DND-41 (cell line): Measurements from ENCODE around the gene SLC25A6.

ENCODE experiments used
- ATAC-seq: fragments of 200-7000 bp; cut with Tn5 transposase; 3 replicates; pipeline ENCODE4 v1.9.1; 2021; ENCODE audit warnings: low read depth; ENCODE audit not compliant: insufficient read depth
- DNase-seq: peaks from one replicate; pipeline ENCODE4 v3.0.0-alpha.2; 2020
- H2AFZ ChIP-seq: 2 replicates; pipeline ENCODE4 v1.6.0; 2012; ENCODE audit warnings: low read depth, low read length
- H3K27ac ChIP-seq: 2 replicates; pipeline ENCODE4 v1.5.1; 2012; ENCODE audit warnings: low read length, inconsistent platforms
- H3K27me3 ChIP-seq: fragments of 200-600 bp; sonication (generic); 2 replicates; pipeline ENCODE4 v1.6.0; 2012; ENCODE audit warnings: low read length, mild to moderate bottlenecking, inconsistent platforms; ENCODE audit not compliant: insufficient read depth, poor library complexity
- H3K36me3 ChIP-seq: 2 replicates; pipeline ENCODE4 v1.5.1; 2012; ENCODE audit warnings: low read length, inconsistent platforms; ENCODE audit not compliant: insufficient read depth
- H3K4me1 ChIP-seq: 2 replicates; pipeline ENCODE4 v1.5.1; 2012; ENCODE audit warnings: mild to moderate bottlenecking, low read length; ENCODE audit not compliant: insufficient read depth
- H3K4me2 ChIP-seq: 2 replicates; pipeline ENCODE4 v1.6.0; 2012; ENCODE audit warnings: mild to moderate bottlenecking, moderate library complexity, low read length, inconsistent platforms; ENCODE audit not compliant: insufficient read depth
- H3K4me3 ChIP-seq, 2 experiments: fragments of 200-600 bp in 1 of 2; shearing (Covaris generic) in 1 of 2; 2 replicates each; pipeline ENCODE4 v1.5.1; 2012 to 2016; ENCODE audit warnings: inconsistent platforms in 2 of 2, low read length in 2 of 2, mild to moderate bottlenecking in 2 of 2, low read depth in 1 of 2, moderate library complexity in 1 of 2
- H3K79me2 ChIP-seq: 2 replicates; pipeline ENCODE4 v1.6.0; 2012; ENCODE audit warnings: low read length, inconsistent platforms; ENCODE audit not compliant: insufficient read depth
- H3K9ac ChIP-seq: 2 replicates; pipeline ENCODE4 v1.6.0; 2012; ENCODE audit warnings: low read depth, mild to moderate bottlenecking, inconsistent platforms, low read length, moderate library complexity
- H3K9me3 ChIP-seq: 2 replicates; pipeline ENCODE4 v1.5.1; 2012; ENCODE audit warnings: low read length, moderate library complexity, mild to moderate bottlenecking, inconsistent platforms; ENCODE audit not compliant: insufficient read depth, severe bottlenecking
- H4K20me1 ChIP-seq: 2 replicates; pipeline ENCODE4 v1.6.0; 2012; ENCODE audit warnings: low read length; ENCODE audit not compliant: insufficient read depth
- CTCF ChIP-seq: IDR thresholded peaks from 2 replicates; pipeline ENCODE4 v1.5.1; 2012; ENCODE audit warnings: borderline replicate concordance, low read length, moderate library complexity, mild to moderate bottlenecking; ENCODE audit not compliant: poor library complexity, severe bottlenecking; ENCODE audit errors: extremely low read depth
- EZH2 ChIP-seq: IDR thresholded peaks from 3 replicates; pipeline ENCODE4 v1.6.1; 2012; ENCODE audit warnings: borderline replicate concordance, low read depth, mild to moderate bottlenecking, moderate library complexity, low read length, inconsistent platforms; ENCODE audit not compliant: severe bottlenecking

SLC25A6 gene

GRCh38 chrX:1425381-1425780, 33.5 kb upstream of the SLC25A6 start:
- no peaks in the 10 kb centered on the region for H3K27me3 ChIP-seq
- H3K9ac ChIP-seq = no peak overlapping the region
- no peaks in the 10 kb centered on the region for H3K4me1 ChIP-seq
- H3K27ac ChIP-seq = no peak overlapping the region
- no peaks in the 10 kb centered on the region for H4K20me1 ChIP-seq
- H3K36me3 ChIP-seq = peaks cover 67% of the 10 kb centered on the region
- H3K4me3 ChIP-seq = no peak overlapping the region
- no peak for DNase-seq
- TF ChIP-seq CTCF = no peak
- TF ChIP-seq EZH2 = no peak
- H3K79me2 ChIP-seq = no peaks in the 10 kb centered on the region
- ATAC-seq = no peak
- H2AFZ ChIP-seq = no peak overlapping the region
- H3K4me2 ChIP-seq = no peak overlapping the region
- peaks cover 27% of the 10 kb centered on the region for H3K9me3 ChIP-seq

DNA sequence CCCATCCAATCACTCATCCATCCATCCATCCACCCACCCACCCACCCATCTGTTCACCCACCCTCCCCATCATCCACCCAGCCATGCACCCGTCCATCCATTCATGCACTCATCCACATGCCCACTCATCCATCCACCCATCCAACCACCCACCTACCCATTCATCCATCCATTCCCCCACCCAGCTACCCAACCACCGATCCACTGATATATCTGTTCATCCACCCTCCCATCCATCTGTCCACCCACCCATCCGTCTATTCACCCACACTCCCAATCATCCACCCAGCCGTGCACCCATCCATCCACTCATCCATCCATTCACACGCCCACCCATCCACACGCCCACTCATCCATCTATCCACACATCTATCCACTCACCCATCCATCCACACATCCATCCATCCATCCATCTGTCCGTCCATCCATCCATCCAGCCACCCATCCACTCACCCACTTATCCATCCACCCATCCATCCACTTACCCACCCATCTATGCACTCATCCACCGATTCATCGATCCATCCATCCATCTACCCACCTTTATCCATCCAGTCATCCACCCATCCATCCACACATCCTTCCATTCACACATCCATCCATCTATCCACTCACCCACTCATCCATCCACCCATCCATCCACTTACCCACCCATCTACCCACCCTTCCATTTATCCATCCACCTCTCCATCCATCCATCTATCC, 32.4 kb upstream of the SLC25A6 start:
- ATAC-seq = no peak
- H3K9me3 ChIP-seq = peaks cover 27% of the 10 kb centered on the region
- H3K36me3 ChIP-seq = peaks cover 71% of the 10 kb centered on the region

GRCh38 chrX:1423215-1423614, 31.3 kb upstream of the SLC25A6 start:
- no peaks in the 10 kb centered on the region for H3K4me1 ChIP-seq
- no peak overlapping the region for H2AFZ ChIP-seq
- peaks cover 82% of the 10 kb centered on the region for H3K36me3 ChIP-seq
- no peak overlapping the region for H3K4me2 ChIP-seq
- no peak for ATAC-seq
- H3K79me2 ChIP-seq = no peaks in the 10 kb centered on the region
- H3K9me3 ChIP-seq = peaks cover 30% of the 10 kb centered on the region
- H3K9ac ChIP-seq = no peak overlapping the region
- H3K27ac ChIP-seq = no peak overlapping the region
- TF ChIP-seq CTCF (no peak), EZH2 (no peak)
- H3K27me3 ChIP-seq = no peaks in the 10 kb centered on the region
- DNase-seq = no peak
- H4K20me1 ChIP-seq = peaks cover 7% of the 10 kb centered on the region; the same call in 1 of the 2 replicates
- H3K4me3 ChIP-seq = no peak overlapping the region; a peak in 1 of 4 replicates

More for the DNA sequence above, 32.4 kb upstream of the SLC25A6 start:
- DNase-seq = no peak
- Histone ChIP-seq H3K27ac (no peak overlapping the region), H3K4me2 (no peak overlapping the region), H3K4me3 (no peak overlapping the region), H3K4me1 (no peaks in the 10 kb centered on the region), H3K9ac (no peak overlapping the region), H3K27me3 (no peaks in the 10 kb centered on the region), H2AFZ (no peak overlapping the region), H3K79me2 (no peaks in the 10 kb centered on the region), H4K20me1 (0 out of 2 replicates have a peak, but pooled peaks cover 2% of the 10 kb centered on the region)
- TF ChIP-seq EZH2 = no peak

GRCh38 chrX:1422135-1422465, 30.2 kb upstream of the SLC25A6 start:
- peaks cover 84% of the 10 kb centered on the region for H3K36me3 ChIP-seq

More at GRCh38 chrX:1422135-1422465, 30.2 kb upstream of the SLC25A6 start:
- Histone ChIP-seq H3K4me1 (no peaks in the 10 kb centered on the region), H3K4me2 (no peak overlapping the region), H2AFZ (no peak overlapping the region), H3K9me3 (peaks cover 31% of the 10 kb centered on the region), H4K20me1 (peaks cover 11% of the 10 kb centered on the region), H3K79me2 (no peaks in the 10 kb centered on the region), H3K27me3 (no peaks in the 10 kb centered on the region), H3K27ac (no peak overlapping the region), H3K9ac (no peak overlapping the region), H3K4me3 (no peak overlapping the region)
- no peak for ATAC-seq
- no peak for DNase-seq
- TF ChIP-seq CTCF (no peak), EZH2 (no peak)
